HCT116 (cell line): ENCODE results near the gene DMWD. TPM values are rescaled to one million over a fixed set of nuclear protein-coding genes. Genes with fewer than 3 reads are reported as not detected.

Experiments used
- ATAC-seq: fragments of 200-7000 bp; cut with Tn5 transposase; 2 replicates; pipeline ENCODE4 v1.9.1; 2020; ENCODE audit warnings: mild to moderate bottlenecking, moderate library complexity
- BruUV-seq: library from RNA; stranded (reverse); fragments of 400-500 nt; replicated peaks from 2 replicates; lab custom pipeline; 2021; lab: Mats Ljungman, UMichigan
- CTCF ChIA-PET: fragments of 300-600 bp; sonication (Branson Sonifier 250); formaldehyde crosslinking; loops from one replicate; lab custom pipeline; 2021; ENCODE audit warnings: antibody characterized with exemption; lab: Charles Lee
- POLR2A ChIA-PET: fragments of 300-600, 350-600 bp; sonication (Branson Sonifier 250); formaldehyde crosslinking; loops from one replicate; lab custom pipeline; 2021; ENCODE audit warnings: antibody characterized with exemption; lab: Charles Lee
- RAD21 ChIA-PET, 2 experiments: fragments of 300-600 bp; sonication (Branson Sonifier 250); formaldehyde crosslinking; loops; one replicate each; lab custom pipeline; 2023; ENCODE audit warnings: low total read pairs in 2 of 2; ENCODE audit not compliant: uncharacterized antibody in 2 of 2, unreplicated experiment in 2 of 2, low non-redundant PET in 1 of 2; lab: Charles Lee
- DNase-seq: peaks from one replicate; pipeline ENCODE4 v3.0.0-alpha.2; 2010; ENCODE audit warnings: low read depth, low spot score
- H2AFZ ChIP-seq: fragments of 200-600 bp; shearing (Covaris generic), sonication (generic); 2 replicates; pipeline ENCODE4 v1.6.1; 2017; ENCODE audit warnings: low read depth, mixed run types, mixed read lengths, antibody characterized with exemption, low read length; ENCODE audit not compliant: poor library complexity, severe bottlenecking
- H3K27ac ChIP-seq: 2 replicates; pipeline ENCODE4 v1.5.1; 2012; ENCODE audit warnings: low read depth, low read length
- H3K27me3 ChIP-seq: fragments of 200-600 bp; sonication (generic); 2 replicates; pipeline ENCODE4 v1.6.1; 2016; ENCODE audit warnings: mixed run types, low read length, mixed read lengths; ENCODE audit not compliant: insufficient read depth
- H3K36me3 ChIP-seq, 2 experiments: fragments of 200-500 bp in 1 of 2; fragments of 200-600 bp in 1 of 2; sonication (Bioruptor generic) in 1 of 2; sonication (generic) in 1 of 2; 2 replicates each; pipeline versions ENCODE4 v1.5.1 to v1.6.1; 2014 to 2016; ENCODE audit warnings: low read length in 2 of 2, inconsistent platforms in 1 of 2, mixed read lengths in 1 of 2, mixed run types in 1 of 2; ENCODE audit not compliant: insufficient read depth in 2 of 2, control insufficient read depth in 1 of 2
- H3K4me1 ChIP-seq, 2 experiments: fragments of 200-600 bp in 1 of 2; sonication (generic) in 1 of 2; 2 replicates each; pipeline versions ENCODE4 v1.5.1 to v1.6.1; 2012 to 2017; ENCODE audit warnings: low read length in 2 of 2, inconsistent platforms in 1 of 2, mild to moderate bottlenecking in 1 of 2, mixed read lengths in 1 of 2, mixed run types in 1 of 2, moderate library complexity in 1 of 2; ENCODE audit not compliant: insufficient read depth in 2 of 2, control insufficient read depth in 1 of 2
- H3K4me2 ChIP-seq: fragments of 200-600 bp; sonication (generic); 2 replicates; pipeline ENCODE4 v1.6.1; 2017; ENCODE audit warnings: mixed run types, low read length, mixed read lengths
- H3K4me3 ChIP-seq, 2 experiments: fragments of 200-600 bp in 1 of 2; sonication (generic) in 1 of 2; replicated peaks in 1 of 2; 2 replicates each; pipeline ENCODE4 v1.5.1; 2011 to 2016; ENCODE audit warnings: low read length in 2 of 2, control low read depth in 1 of 2, low read depth in 1 of 2, mild to moderate bottlenecking in 1 of 2, mixed read lengths in 1 of 2, mixed run types in 1 of 2
- H3K79me2 ChIP-seq: fragments of 200-600 bp; sonication (generic); 2 replicates; pipeline ENCODE4 v1.6.1; 2017; ENCODE audit warnings: mild to moderate bottlenecking, mixed run types, low read length, moderate library complexity, mixed read lengths; ENCODE audit not compliant: insufficient read depth
- H3K9ac ChIP-seq: fragments of 200-600 bp; sonication (generic); 2 replicates; pipeline ENCODE4 v1.6.1; 2016; ENCODE audit warnings: low read length, mixed read lengths
- H3K9me2 ChIP-seq: fragments of 200-600 bp; sonication (generic), shearing (Covaris generic); 2 replicates; pipeline ENCODE4 v1.6.1; 2017; ENCODE audit warnings: mixed run types, mild to moderate bottlenecking, moderate library complexity; ENCODE audit not compliant: insufficient read depth
- H3K9me3 ChIP-seq, 2 experiments: fragments of 200-500 bp in 1 of 2; fragments of 200-600 bp in 1 of 2; sonication (Bioruptor generic) in 1 of 2; sonication (generic) in 1 of 2; 2 replicates each; pipeline ENCODE4 v1.6.1; 2014 to 2017; ENCODE audit warnings: low read length in 2 of 2, mixed read lengths in 2 of 2, inconsistent platforms in 1 of 2, low read depth in 1 of 2, mild to moderate bottlenecking in 1 of 2, mixed run types in 1 of 2, moderate library complexity in 1 of 2; ENCODE audit not compliant: control insufficient read depth in 1 of 2, insufficient read depth in 1 of 2
- H4K20me1 ChIP-seq: fragments of 200-600 bp; sonication (generic), shearing (Covaris generic); 2 replicates; pipeline ENCODE4 v1.6.1; 2017; ENCODE audit warnings: mixed run types, mild to moderate bottlenecking, moderate library complexity; ENCODE audit not compliant: insufficient read depth
- CEBPB ChIP-seq: IDR thresholded peaks from 2 replicates; pipeline ENCODE4 v1.6.1; 2012; ENCODE audit warnings: low read depth
- CTCF ChIP-seq, 3 experiments: fragments of 200-600 bp in 1 of 3; sonication (generic) in 1 of 3; IDR thresholded peaks in 2 of 3; conservative IDR thresholded peaks in 1 of 3; 2 replicates each; pipeline ENCODE4 v1.5.1; 2012 to 2017; ENCODE audit warnings: low read depth in 2 of 3, low read length in 2 of 3, antibody characterized with exemption in 1 of 3, borderline replicate concordance in 1 of 3, control low read depth in 1 of 3, mild to moderate bottlenecking in 1 of 3, mixed read lengths in 1 of 3, mixed run types in 1 of 3, moderate library complexity in 1 of 3; ENCODE audit not compliant: insufficient read depth in 1 of 3
- EZH2phosphoT487 ChIP-seq: fragments of 200-600 bp; IDR thresholded peaks from 2 replicates; pipeline ENCODE4 v1.6.1; 2018; ENCODE audit warnings: antibody characterized with exemption, borderline replicate concordance
- FOSL1 ChIP-seq: IDR thresholded peaks from 2 replicates; pipeline ENCODE4 v1.6.1; 2012; ENCODE audit warnings: low read depth
- JUND ChIP-seq: IDR thresholded peaks from 2 replicates; pipeline ENCODE4 v1.6.1; 2012
- POLR2A ChIP-seq: IDR thresholded peaks from 2 replicates; pipeline ENCODE4 v1.7.0; 2011; ENCODE audit warnings: borderline replicate concordance; ENCODE audit not compliant: insufficient read depth, insufficient read length; ENCODE audit errors: extremely low read depth
- SIN3A ChIP-seq: IDR thresholded peaks from 2 replicates; pipeline ENCODE4 v1.6.1; 2012; ENCODE audit warnings: low read depth
- SRF ChIP-seq: IDR thresholded peaks from 2 replicates; pipeline ENCODE4 v1.6.1; 2012; ENCODE audit warnings: low read depth
- YY1 ChIP-seq: IDR thresholded peaks from 2 replicates; pipeline ENCODE4 v1.6.1; 2011; ENCODE audit warnings: low read length, low read depth, moderate library complexity, mild to moderate bottlenecking; ENCODE audit not compliant: insufficient replicate concordance; ENCODE audit errors: extremely low read depth
- ZBTB33 ChIP-seq: IDR thresholded peaks from 2 replicates; pipeline ENCODE4 v1.6.1; 2011; ENCODE audit warnings: mild to moderate bottlenecking, low read length, moderate library complexity; ENCODE audit not compliant: insufficient replicate concordance; ENCODE audit errors: extremely low read depth
- intact Hi-C: fragments of 100-400 bp; cut with micrococcal nuclease; formaldehyde crosslinking; loops from 2 replicates; pipeline ENCODE4 v1.10.0; 2022
- total RNA-seq: library from RNA; stranded (reverse); gene quantifications from one replicate; pipeline ENCODE4 v1.2.1, GENCODE V29; 2021; ENCODE audit not compliant: unreplicated experiment
- TF ChIP-seq, protein P1 (sequence below): IDR thresholded peaks from 2 replicates; pipeline ENCODE4 v1.6.1; 2012; ENCODE audit warnings: low read depth
- TF ChIP-seq, protein P2 (sequence below): IDR thresholded peaks from 2 replicates; pipeline ENCODE4 v1.6.1; 2012

Gene DMWD
- total RNA-seq, 1 experiment from 2014 or later, result 56.8 TPM

DNA sequence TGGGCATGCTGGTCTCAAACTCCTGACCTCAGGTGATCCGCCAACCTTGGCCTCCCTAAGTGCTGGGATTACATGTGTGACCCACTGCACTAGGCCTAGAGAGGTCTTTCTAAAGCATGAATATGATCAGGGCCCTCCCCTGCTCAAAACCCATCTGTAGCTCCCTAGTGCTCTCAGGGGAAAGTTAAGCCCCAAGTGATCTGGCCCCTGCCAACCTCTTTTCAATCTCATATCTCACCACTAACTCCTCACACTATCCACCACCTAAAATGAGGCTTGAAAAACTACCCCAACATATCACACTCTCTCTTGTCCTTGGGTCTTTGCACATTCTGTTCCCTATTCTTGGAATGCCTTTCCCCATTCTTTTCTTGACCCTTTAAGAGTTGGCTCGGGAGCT is 2.0 kb upstream of the DMWD start:
- BruUV-seq, result no TSS peak
- no peak overlapping the region for H3K27ac ChIP-seq
- H3K36me3 ChIP-seq, result peaks cover 0 to 3% of the 10 kb centered on the region in 2 experiments; a peak in 2 of 4 replicates
- H3K4me3 ChIP-seq, result no peak overlapping the region
- no peaks in the 10 kb centered on the region for H3K27me3 ChIP-seq
- TF ChIP-seq YY1 (no peak), SIN3A (no peak)
- no peak for ATAC-seq
- RAD21 ChIA-PET, result no interaction called here
- POLR2A ChIA-PET, result no interaction called here
- H3K9me3 ChIP-seq, result no peaks in the 10 kb centered on the region
- DNase-seq, result no peak
- no peaks in the 10 kb centered on the region for H3K9me2 ChIP-seq
- no peaks in the 10 kb centered on the region for H4K20me1 ChIP-seq
- peaks cover 19% of the 10 kb centered on the region for H3K79me2 ChIP-seq
- intact Hi-C loops, result no loop called here
- H3K4me1 ChIP-seq, result peaks cover 12 to 30% of the 10 kb centered on the region in 2 experiments; a peak in 3 of 4 replicates
- H2AFZ ChIP-seq, result no peak overlapping the region
- no peak overlapping the region for H3K4me2 ChIP-seq
- no peak overlapping the region for H3K9ac ChIP-seq
- CTCF ChIA-PET, result interaction anchor here (0.7 to 1.6 kb wide), 2 partner anchors 22 to 30 kb away, joined by 3 read pairs; no protein-coding TSS in a partner anchor

- Histone ChIP-seq H2AFZ (no peak overlapping the region), H3K27me3 (no peaks in the 10 kb centered on the region), H4K20me1 (no peaks in the 10 kb centered on the region), H3K27ac (no peak overlapping the region), H3K9ac (no peak overlapping the region), H3K4me2 (no peak overlapping the region), H3K9me3 (no peaks in the 10 kb centered on the region), H3K36me3 (peaks cover 5 to 7% of the 10 kb centered on the region in 2 experiments; a peak in 2 of 4 replicates), H3K4me1 (peaks cover 12 to 22% of the 10 kb centered on the region in 2 experiments; a peak in 3 of 4 replicates), H3K79me2 (peaks cover 19% of the 10 kb centered on the region), H3K4me3 (no peak overlapping the region), H3K9me2 (no peaks in the 10 kb centered on the region)
- RAD21 ChIA-PET, result no interaction called here
- CTCF ChIA-PET, result no interaction called here
- ATAC-seq (no peak), DNase-seq (no peak)
- intact Hi-C loops, result no loop called here
- no TSS peak for BruUV-seq
- POLR2A ChIA-PET, result no interaction called here
- TF ChIP-seq SRF (no peak), SIN3A (no peak), CTCF (IDR thresholded peaks at IDR 0.05 in 2 of 3, conservative IDR thresholded peaks at IDR 0.05 in 1 of 3; ENCODE audit: borderline replicate concordance in 1 of 3, insufficient read depth in 1 of 3, low read depth in 2 of 3, low read length in 2 of 3) (no peak), CEBPB (no peak), POLR2A (no peak), EZH2phosphoT487 (no peak), JUND (no peak), YY1 (no peak), FOSL1 (no peak), ZBTB33 (no peak)
- TF ChIP-seq, protein P1, sequence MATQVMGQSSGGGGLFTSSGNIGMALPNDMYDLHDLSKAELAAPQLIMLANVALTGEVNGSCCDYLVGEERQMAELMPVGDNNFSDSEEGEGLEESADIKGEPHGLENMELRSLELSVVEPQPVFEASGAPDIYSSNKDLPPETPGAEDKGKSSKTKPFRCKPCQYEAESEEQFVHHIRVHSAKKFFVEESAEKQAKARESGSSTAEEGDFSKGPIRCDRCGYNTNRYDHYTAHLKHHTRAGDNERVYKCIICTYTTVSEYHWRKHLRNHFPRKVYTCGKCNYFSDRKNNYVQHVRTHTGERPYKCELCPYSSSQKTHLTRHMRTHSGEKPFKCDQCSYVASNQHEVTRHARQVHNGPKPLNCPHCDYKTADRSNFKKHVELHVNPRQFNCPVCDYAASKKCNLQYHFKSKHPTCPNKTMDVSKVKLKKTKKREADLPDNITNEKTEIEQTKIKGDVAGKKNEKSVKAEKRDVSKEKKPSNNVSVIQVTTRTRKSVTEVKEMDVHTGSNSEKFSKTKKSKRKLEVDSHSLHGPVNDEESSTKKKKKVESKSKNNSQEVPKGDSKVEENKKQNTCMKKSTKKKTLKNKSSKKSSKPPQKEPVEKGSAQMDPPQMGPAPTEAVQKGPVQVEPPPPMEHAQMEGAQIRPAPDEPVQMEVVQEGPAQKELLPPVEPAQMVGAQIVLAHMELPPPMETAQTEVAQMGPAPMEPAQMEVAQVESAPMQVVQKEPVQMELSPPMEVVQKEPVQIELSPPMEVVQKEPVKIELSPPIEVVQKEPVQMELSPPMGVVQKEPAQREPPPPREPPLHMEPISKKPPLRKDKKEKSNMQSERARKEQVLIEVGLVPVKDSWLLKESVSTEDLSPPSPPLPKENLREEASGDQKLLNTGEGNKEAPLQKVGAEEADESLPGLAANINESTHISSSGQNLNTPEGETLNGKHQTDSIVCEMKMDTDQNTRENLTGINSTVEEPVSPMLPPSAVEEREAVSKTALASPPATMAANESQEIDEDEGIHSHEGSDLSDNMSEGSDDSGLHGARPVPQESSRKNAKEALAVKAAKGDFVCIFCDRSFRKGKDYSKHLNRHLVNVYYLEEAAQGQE, result no peak
- TF ChIP-seq, protein P2, sequence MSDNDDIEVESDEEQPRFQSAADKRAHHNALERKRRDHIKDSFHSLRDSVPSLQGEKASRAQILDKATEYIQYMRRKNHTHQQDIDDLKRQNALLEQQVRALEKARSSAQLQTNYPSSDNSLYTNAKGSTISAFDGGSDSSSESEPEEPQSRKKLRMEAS, result no peak
Measured at GRCh38 chr19:45793876-45794275, 1.2 kb upstream of the DMWD start.
